Dedifferentiated amniotic fluid mesenchymal stem cell (primary cell): ENCODE results near the gene PCDH9.

ENCODE experiments used
- DNase-seq: peaks from one replicate; pipeline ENCODE4 v3.0.0-alpha.2; 2016; ENCODE audit errors: extremely low spot score

Gene PCDH9

DNA sequence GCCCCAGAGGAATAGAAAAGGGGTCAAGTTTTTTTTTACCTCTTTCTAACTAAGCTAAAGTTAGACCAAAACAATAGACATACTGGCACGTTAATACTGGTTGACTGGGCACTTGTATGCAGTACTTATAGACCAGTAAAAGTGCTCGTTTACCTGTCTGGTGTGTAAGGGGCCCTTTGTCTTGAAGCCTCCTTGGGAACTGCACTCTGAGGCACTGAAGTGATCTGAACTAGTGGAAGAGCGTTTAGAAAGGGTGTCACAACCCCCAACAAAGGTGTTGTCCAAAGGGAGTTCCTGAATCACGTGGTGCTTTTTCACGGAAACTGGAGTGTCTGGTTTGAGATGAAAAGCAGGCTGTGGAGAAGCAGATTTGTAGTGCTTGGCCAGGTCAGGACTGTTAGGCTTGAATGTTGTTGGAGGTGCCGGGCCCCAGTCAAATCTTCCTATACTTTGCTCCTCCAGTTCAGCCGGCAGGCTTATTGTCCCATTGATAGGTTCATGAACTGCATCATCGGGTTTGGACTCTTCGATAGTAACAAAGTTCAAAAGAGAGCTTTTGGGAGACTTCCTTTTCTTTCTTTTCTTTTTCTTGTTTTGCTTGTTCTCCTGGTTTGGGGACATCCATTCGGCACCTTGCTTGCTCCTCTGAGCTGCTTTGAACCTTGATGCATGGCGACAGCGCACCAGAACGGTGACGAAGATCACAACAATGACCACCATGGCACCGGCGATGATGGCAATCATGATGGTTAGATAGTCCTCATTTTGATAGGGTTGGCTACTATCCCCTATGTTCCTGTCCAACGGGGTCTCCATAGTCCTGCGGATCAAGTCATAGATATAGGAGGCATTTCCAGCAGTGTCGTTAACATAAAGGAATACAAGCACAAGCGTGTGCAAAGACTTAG is 4.6 kb downstream of the PCDH9 start:
- no peak for DNase-seq

DNA sequence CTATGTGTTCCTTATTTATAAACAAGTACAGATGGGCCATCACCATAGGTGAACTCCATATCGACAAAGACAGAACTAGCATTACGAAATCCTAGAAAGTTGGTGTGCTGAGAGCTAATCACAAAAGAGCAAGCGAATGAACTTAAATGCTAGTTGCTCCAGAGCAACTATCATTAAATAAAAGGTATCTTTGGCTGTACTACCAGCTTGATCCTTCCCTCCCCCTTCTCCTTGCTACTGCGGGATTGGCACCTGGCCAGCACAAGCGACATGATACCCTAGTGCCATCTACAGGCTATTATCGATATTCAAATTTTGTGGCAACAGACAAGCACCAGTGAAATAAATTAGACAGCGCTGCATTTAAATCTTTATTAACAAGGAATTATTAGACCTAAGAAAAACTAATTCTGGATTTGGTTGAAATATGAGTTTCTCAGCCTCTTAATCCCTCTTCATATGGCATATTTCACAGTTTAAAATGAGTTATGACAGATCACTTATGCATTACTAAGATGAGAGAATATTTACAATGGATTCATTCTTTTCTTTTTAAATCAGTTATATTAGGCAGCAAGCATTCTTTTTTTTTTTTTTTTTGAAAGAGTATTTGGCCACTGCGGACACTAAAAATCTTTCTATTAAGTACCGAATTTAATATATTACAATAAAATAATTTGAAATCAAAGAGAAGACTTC is 5.8 kb downstream of the PCDH9 start:
- peak; percentile 76 for DNase-seq

DNA sequence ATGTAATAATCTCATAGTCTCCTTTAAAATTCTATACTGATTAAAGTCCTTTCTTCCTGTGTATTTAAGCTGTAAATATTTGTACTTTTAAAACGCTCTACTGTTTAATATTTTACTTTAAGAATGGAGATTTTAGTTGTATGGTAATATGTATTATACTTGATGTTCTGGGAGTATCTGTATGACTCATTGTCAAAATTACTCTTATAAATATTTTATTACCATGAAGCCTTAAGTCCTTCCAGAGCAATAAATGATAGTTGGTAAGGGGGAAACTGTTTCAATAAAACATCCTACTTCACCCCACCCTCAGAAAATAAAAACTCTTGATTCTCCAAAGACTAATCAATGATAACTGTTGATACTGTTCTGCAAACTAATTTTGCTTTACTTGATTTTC is 6.4 kb downstream of the PCDH9 start:
- no peak for DNase-seq

DNA sequence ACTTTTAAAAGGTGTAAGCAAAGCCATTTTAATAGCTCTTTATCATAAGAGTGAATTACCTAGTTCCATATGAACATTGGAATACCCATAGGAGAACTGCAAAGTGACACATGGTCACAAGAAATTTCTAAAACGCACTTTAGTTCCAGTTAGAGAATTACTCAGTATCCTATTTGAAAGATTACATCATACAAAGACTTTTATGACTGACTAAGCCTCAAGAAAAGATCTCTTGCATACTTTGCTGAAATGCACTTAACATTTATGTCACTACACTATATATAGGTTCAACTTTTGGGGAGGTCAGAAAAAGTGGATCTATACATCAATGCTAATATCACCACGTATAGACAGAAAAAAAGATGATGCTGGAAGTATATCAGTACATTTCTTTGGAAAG is 7.1 kb downstream of the PCDH9 start:
- peak; percentile 42 for DNase-seq

DNA sequence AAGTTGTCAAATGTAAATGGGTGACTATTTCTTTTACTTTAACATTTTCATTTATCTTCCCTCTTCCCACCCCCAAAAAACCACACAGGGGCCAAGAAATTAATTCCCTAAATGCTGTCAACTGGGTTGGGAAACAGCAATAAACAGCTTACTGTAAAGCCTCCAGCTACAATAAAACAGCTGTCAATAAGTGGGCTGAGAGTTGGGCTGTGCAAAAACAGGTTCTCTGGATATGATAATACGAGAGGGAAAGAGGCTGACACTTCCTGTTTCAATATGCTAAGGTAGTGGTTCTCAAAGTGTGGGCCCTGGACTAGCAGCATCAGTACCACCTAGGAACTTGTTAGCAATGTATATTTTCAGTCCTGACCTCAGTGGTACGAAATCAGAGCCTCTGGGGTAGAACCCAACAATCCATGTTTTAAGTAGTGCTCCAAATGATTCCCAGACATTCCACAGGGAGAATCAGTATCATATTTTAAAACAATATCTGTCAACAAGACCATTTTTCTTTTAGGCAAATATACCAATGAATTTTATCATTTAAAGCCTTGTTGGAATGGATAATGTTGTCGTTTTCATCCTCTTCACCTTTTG is 8.4 kb downstream of the PCDH9 start:
- no peak for DNase-seq

DNA sequence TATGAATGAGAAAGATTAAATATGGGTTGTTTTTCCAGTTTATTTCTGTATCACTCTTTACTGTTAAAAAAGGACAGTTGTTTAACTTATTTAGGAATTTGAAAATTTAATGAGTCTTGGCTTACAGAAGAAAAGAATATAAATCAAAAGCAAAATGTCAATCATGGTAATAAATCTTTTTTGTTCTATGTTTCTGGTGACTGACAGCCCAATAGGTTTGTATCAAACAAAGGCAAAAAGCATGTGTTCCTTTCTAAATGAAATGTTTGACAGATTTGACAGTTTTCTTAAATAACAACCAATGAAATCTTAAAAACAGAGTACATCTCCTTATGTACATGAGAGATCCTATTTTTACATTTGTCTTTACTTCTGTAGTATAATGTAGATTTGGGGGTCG is 11.0 kb downstream of the PCDH9 start:
- no peak for DNase-seq

DNA sequence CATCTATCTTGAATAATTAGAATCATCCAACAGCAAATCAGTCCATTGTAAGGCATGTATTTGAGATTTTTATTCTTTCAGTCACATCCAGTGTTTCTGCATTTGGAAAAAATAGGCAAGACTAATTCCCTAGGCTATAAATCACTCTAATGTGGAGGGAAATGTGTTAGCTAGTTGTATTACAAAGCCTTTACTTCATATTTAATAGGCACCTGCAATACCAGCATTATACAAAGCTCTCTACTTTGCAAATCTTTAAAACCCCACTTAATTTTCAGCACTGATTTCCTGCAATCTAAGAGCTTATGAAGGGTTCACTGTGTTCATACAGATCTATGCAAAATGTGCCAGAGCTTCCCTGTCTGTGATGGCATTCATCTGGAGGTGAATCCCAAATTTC is 12.3 kb downstream of the PCDH9 start:
- no peak for DNase-seq

DNA sequence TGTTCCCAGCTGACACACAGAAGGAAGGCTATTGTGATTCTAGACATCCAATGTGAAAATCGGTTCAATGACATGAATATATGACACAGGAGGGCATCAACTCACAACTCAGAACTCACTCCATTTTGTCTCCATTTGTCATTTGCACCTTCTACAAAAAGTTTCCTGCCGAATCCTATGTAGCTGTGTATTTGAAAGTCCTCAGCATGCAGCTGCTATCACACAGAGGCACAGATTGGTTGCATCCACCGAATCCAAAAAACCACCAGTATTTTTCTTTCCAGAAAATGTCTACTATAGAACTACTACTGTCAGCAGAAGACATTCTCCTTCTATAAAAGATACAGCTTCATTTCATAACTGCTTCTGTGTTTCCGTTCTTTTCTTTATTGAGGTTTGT is 13.3 kb downstream of the PCDH9 start:
- DNase-seq = no peak

DNA sequence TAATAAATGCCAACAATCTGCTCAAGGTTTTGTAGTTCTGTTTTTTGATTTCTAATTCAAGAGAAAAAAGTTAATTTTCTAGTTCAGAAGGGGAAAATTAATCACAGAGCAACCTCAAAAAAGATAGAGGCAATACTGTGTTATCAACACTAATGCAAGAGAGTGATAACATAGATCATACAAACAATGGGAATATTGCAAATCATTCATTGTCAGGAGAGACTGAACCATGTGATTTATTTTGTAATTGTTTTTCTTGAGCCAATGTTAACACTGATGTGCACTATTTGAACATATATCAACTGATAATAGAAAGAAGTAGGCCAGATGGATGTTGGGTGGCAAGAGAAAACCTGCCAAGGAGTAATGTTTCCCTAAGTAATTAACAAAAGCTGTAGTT is 19.9 kb downstream of the PCDH9 start:
- no peak for DNase-seq

DNA sequence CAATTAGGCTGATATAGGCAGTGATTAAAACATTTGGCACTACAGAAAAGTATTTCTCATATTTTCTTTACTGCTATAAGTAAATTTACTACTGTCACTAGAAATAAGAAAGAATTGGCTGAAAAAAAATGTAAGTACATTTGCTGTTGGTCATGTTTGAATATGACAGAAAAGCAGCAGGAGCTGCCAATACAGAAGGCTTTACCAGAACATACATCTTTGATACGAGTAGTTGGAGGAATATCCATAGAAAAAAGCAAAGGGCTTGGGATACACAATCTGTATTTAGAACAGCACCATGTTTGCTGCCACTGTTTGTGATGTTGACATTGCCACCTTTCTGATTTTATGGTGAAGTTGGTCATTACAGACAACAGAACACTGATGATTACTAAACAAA is 21.6 kb downstream of the PCDH9 start:
- no peak for DNase-seq

DNA sequence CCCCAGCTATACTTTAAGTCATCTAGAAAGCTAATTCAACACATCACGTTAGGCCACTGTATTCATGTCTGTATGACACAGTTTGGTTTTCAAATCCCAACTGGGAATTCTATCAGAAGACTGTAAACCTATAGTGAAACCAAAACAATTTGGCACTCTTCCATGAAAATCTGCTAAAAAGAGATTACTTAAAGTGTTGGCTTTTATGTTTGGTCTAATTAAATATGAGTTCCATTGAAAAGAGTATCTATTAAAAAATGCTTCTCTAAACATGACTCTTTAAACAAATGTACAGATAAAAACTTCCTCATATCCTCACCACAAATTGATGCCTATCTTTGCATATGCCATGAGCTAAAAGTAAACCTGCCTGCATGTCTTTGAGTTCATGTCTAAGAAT is 25.4 kb downstream of the PCDH9 start:
- no peak for DNase-seq

DNA sequence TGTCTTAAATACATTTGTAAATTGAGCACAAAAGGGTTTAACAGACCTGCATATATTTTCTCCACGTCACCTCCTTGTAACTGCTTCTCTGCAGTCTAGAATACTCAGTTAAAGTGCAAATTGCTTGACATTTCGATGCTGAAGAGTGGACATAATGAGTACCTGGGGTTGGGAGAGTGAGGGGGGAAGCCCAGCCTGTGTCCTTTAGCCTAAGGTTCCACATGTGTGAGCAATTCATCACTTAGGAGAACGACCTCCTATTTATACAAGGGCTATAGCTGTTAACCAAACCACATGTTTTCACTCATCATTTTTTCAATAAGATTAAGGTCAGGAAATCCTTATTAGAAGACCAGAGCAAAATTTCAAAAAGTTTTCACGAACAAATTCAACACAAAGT is 29.5 kb downstream of the PCDH9 start:
- DNase-seq = no peak

DNA sequence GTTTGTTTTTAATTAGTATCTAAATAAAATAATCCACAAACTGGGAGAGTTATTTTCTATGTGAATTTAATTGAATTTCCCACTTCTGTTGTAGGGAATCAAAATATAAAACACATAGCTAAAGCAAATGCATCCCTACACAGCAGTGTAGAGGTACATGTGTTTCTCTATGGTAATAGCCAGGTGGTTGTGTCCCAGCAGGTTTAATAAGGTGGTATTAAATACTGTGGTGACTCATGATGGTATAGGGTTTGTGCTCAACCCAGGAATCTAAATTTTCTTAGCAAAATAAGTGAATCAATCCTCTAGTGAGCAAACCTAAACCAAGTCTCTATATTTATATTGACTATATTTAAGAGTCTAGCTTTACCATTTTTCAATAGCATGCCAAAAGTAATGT is 30.0 kb downstream of the PCDH9 start:
- DNase-seq = no peak

DNA sequence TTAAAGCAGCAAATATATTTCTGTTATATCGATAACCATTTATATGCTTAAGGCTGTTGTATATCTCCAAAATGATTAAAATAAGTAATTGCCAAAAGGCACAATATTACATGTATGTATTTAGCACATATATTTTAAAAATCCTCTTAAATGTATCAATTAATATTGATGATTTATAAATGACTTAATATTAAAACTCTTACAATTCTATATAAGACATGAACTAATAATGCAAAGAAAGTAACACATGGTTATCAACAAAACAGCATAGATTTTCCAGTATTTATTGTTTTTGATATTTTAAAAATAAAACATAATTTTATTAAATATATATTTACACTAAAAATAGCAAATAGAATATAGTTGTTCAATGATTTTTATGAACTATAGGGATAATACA is 32.4 kb downstream of the PCDH9 start:
- DNase-seq = no peak

DNA sequence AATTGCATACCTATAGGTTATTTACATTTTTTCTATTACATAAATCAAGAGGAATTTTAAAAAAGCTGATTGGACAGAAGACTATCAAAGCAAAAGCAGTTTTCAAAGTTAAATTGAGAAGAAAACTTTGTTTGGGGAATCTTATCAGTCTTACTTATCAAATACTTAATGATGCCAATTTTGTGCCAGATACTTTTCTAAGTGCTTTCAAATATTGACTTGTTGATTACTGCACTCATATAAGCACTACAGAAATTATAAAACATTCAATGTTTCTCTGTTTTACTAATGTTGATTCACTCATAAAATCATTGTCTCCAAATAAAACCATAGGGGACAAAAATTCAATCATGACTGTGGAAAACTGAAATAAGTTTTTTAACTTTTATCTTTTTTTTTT is 36.2 kb downstream of the PCDH9 start:
- no peak for DNase-seq

DNA sequence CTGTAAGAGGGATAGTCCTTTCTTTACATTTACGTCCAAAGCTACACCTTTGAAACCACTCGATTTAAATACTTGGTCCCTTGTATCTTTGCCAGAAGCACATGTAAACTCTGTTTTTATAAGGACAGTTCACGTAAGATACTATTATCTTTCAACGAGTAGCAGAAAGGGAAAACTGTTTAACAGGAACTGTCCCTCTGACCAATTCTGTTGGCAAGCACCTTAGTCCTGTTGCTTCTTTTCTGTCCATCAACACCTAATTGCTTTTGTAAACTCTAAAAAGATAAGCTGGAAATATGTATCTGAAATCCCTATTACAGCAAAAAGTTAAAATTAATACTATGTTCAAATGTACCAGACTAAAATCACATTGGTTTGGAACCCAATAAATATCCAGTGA is 37.4 kb downstream of the PCDH9 start:
- no peak for DNase-seq

DNA sequence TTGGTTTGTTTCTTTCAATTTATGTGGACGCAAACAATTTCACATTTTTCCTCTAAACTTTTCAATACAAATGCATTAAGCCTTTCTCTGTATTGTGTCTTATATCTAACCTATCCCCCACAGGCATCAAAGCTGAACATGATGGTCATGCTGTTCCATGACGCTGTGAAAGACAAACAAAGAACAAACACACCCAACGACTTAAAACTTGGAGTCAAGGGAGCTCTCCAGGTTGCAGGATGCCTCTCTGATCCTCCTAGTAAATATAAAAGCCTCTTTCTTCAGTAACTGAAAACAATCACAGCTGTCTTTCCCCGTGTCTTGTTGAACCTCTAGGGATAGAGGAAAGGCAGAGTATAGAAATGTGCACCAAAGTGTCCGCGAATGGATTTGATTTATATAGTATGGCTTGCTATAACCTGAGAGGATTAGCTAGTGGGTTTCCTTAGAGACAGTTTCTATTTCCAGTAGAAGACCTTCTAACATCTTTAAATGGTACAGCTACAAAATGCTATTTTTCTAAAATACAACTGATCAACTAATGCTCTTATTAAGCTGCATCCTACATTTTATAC is 43.1 kb downstream of the PCDH9 start:
- DNase-seq = no peak

DNA sequence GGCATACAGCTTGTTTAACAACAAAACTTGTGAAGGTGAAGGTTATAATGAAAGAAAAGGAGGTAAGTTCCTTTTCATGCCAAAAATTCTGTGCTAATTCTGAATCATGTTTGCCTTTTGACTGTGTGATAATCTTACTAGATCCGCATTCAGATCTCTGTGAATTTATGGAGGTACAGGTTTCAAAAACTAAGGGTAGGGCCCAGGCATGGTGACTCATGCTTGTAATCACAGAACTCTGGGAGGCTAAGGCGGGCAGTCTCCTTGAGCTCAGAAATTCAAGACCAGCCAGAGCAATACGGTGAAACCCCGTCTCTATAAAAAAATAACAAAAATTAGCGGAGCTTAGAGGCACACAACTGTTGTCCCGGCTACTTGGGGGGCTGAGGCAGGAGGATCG is 45.9 kb downstream of the PCDH9 start:
- no peak for DNase-seq

DNA sequence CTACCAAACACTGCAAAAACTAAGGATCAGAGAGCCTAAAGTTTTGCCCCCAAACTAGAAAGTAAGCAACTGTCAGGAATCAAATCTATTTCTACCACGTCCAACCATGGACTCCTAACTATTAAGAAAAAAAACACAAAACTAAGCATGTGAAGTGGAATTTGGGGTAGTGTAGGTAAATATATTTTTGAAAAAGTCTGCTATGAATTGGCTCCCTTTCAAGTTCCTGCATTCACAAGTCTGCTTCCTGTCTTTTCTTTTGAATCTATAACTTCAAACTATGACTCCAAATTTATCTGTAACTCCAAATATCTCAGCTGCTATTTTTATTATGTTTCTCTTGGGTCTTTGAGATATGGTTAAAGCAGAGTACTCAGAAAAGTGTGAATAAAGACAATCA is 47.0 kb downstream of the PCDH9 start:
- DNase-seq = no peak

DNA sequence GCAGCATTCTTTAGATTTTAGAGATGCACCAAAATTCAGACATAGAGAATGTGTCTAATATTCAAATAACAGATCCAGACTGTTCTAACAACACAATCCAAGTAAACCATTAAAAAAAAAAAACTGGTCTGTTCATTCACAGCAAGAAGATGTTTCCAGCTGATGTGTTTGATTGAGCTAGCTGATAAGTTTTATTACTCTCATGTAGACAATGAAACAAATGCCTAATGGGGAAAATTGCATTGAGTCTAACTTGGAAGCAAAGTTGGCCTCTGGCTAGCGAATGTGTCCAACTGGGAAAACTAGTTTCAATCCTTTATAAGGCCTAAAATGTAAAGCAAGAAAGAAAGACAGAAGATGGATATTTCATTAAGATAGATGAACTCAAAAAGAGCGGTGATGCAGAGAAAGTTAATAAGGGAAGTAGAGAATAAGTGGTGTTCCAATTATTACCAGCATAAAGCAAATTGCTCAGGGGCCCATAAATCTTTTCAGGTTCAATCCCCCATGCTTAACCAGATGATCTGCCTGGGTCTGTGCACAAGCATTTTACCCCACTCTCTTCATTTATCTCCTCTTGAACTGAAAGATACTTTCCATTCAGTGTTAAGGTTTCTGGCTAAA is 54.2 kb downstream of the PCDH9 start:
- no peak for DNase-seq

DNA sequence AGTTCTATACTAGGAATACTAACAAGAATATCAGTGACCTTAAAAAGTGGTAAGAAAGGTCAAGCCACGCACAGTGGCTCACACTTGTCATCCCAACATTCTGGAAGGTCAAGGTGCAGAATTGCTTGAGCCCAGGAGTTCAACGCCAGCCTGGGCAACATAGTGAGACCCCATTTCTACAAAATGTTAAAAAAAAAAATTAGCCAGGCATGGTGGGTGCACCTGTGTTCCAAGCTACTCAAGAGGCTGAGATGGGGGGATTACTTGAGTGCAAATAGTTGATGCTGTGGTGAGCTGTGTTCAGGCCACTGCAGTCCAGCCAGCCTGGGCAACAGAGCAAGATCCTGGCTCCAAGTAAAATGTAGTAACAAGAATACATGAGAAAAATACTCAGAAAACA is 61.8 kb downstream of the PCDH9 start:
- DNase-seq = no peak

DNA sequence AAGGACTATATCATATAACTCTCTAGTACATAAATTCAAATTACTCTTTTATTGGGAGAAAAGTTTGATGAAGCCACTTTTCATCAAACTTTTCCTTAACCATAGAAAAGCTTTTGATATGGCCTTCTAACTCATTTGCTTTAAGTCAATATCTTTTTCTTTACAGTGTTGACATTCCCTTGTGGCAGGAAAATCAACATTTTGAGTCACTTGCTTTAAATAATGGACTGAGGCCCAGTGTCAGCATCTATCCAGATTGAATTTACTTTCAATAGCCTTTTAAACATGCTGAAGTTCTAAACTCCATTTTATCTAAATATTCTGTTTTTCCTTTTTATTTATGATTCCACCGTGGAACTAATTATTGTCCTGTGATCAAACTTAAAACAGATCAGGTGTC is 62.7 kb downstream of the PCDH9 start:
- DNase-seq = no peak
